ENCODE results near the gene PIGX.
"Not testable (repeated sequence)": the region's sequence is repeated elsewhere in the genome, so short reads cannot be mapped to it uniquely, and the experiment has no call there.

PIGX gene

GRCh38 chr3:196706327-196706726, 5.8 kb upstream of the PIGX start:
- DNase-seq, result no peak

DNA sequence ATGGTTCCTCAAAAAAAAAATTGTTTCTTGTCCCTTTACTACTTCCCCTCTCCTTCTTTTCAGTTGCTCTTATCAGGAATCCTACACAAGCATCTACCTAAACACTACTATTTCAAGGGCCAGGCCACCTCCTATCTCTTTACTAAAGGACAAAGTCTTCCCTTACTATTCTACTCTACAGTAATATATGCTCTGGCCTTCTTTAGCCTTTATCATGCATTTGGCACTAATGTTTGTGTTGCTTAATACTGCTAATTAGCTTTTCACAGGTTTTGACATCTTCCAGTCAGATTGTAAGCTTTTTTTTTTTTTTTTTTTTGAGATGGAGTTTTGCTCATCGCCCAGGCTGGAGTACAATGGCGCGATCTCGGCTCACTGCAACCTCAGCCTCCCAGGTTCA, 5.4 kb upstream of the PIGX start:
- no peak for DNase-seq

- no peak for DNase-seq
These were observed 4.6 kb upstream of the PIGX start for GRCh38 chr3:196707566-196707965.

DNA sequence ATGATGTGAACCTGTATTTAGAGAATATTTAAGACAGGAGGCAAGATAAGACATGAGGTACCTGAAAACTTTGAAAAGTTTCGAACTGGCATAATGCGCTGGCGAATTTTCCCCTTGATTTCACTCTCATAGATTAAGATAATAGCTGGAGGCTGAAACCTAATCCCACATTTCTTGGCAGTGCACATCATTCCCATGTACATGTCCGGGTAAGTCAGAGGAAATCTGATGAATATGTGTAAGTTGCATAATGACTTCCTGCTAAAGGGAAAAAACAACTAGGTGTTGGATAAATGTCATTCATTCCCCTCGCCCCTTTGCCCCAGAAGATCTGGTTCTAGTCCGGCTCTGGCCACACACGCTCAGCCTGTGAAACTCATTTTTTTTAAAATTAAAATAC, 3.7 kb upstream of the PIGX start:
- no peak for DNase-seq

GRCh38 chr3:196712514-196713413, 587 bp downstream of the PIGX start:
- DNase-seq, result peak in 8 of 14 donors; percentile 49 to 92 (median 68)

GRCh38 chr3:196717162-196717561, 5.0 kb downstream of the PIGX start:
- not testable (repeated sequence) for DNase-seq

DNA sequence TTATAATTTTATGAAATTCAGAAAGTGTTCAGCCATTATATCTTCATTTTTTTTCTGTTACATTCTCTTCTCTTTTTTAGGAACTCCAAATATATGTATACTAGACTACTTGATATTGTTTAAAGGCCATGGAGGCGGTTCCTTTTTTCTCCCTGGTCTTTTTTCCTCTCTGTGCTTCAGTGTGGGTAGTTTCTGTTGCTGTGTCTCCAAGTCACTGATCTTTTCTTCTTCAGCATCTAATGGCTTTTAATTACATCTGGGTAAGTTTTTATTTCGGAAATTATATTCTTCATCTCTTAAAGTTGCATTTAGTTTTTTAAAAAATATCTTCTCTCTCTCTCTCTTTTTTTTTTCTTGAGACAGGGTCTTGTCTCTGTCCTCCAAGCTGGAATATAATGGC, 8.9 kb downstream of the PIGX start:
- no peak for DNase-seq

DNA sequence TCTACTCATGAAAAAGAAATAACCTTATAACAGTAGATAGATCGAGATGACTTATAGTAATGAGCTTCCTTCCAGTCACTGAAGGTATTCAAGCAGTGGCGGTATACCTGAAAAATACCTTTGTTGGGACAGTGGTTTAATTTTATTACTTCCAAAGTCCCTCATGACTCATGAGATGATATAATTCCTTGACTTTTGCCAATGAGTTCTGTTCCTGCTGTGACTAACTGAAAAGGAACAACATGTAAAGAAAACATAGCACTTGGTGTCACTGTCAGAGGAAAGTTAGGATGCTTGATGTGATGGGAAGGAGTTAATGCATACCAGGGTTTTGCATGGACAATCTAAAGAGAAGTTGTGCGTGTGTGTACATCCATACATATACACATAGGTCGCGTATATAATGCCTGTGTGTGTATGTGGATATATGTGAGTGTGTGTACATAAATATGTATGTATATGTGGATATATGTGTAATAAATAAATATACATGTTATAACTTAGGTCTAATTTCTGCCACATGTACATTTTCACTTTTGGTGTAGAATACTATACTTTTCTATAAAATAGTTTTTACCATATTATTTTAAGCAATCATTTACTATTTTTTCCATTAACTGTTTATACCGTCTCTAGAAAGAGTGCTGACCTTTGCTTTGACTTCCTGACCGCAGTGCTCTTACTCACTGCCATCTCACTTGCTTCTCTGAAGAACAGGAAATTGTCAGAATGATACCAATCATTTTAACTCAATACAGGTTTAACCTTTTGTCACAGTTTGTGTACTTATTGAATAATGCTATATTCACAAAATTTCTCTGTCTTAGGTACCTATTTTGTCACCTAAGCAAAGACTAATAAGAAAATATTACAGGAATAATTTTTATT, 14.9 kb downstream of the PIGX start:
- no peak for DNase-seq

DNA sequence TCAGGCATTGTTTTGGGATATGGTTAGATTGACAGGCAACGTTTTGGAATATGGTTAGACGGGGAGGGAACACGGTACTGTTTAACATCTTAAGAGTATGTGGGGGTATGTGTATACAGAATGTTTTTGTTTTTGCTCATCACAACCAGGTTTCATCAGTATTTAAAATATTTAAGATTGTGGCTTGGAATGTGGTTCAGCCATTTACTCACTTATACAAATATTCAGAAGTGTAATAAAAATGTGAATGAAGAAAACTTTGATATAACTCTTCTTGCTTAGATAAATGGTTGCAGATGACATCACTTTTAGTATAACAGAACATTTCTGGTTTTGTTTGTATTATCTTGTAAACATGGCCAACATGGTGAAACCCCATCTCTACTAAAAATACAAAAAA, 23.6 kb downstream of the PIGX start:
- no peak for DNase-seq

DNA sequence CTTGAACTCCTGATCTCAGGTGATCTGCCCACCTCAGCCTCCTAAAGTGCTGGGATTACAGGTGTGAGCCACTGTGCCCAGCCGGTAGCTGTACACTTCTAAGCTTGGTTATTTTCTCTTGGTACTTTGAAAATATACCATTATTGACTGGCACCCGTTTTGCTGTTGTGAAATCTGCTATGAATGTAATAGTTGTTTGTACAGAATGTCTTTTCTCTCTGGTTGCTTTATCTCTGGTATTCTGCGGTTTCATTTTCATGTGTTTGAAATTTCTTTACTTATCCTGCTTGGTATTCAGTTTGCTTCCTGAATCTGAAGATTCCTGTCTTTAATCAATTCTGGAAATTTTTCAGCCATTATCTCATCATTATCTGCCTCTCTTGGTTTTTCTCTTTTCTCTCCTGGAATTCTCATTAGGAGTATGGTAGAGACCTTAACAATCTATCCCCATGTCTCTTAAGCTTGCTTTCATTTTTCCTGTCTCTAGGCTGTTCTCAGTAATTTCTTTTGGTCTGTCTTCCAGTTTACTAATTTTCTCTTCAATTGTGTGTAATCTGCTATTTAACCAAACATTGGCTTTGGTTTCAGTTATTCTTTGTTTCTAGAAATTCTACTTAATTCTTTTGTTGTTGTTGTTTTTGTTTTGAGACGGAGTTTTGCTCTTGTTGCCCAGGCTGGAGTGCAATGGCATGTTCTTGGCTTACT, 24.6 kb downstream of the PIGX start:
- no peak for DNase-seq

DNA sequence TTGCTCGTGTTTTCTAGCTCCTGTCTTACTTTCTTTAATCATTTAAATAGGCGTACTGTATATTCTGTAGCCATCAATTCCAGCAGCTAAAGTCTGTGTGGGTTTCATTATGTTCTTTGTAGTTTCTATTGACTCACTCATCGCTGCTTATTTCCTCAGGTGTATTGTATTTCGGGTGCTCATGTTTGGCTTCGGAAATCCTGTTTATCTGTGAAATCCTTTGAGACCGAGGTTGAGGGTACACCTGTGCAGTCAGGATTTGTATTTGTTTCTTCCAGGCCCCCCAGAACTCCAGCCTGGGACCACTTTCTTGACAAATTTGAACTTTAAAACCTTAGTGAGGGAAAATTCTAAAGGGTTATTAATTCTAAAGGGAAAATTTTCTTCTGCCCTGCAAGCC, 25.5 kb downstream of the PIGX start:
- no peak for DNase-seq

DNA sequence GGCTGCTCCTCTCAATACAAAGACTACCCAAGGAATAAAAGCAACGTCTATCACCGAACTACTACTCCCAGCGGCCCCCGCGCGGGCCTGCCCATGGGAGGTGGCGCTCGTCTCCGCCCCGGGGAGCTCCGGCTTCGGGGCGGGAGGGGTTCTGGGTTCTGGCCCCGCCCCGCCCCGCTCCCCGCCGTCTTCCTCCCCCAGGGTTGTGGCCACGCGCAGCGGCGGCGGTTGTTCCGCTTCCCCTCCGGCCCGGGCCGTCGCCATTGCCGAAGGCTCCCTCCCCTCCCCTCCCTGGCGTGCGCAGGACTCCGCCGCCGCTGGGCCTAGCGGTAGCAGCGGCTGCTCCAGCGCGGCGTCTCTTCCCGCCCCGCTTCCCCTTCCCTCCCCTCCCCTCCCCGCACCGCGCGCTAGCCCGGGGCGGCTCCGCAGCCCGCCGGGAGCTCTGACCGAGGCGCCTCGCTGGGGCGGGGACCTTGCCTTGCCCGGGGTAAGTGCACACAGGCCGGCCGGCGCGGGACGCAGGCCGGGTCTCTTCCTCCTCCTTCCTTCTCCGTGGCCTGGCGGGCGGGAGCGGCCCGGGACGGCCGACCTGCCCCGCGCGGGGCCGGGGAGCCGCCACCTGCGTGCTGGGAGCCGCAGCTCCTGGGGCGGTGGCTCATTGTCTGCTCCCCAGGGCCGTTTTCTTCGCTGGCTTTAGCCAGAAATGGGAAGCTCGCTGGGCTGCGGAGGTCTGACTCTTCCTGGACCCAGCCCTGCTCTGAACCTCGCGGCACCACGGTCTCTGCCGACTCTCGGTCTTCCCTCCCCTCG, 27.7 kb downstream of the PIGX start, which contains the start of gene PAK2:
PAK2 (plus strand) TSS at position 187 of the 810 bp plus-strand sequence. CDS start 42,790 bp downstream, outside the sequence.
- DNase-seq, result peak; percentile 35 to 96 (median 89)

- peak in 3 of 14 donors; percentile 39 to 60 (median 57) for DNase-seq
These were observed 28.5 kb downstream of the PIGX start for GRCh38 chr3:196740481-196741248.

DNA sequence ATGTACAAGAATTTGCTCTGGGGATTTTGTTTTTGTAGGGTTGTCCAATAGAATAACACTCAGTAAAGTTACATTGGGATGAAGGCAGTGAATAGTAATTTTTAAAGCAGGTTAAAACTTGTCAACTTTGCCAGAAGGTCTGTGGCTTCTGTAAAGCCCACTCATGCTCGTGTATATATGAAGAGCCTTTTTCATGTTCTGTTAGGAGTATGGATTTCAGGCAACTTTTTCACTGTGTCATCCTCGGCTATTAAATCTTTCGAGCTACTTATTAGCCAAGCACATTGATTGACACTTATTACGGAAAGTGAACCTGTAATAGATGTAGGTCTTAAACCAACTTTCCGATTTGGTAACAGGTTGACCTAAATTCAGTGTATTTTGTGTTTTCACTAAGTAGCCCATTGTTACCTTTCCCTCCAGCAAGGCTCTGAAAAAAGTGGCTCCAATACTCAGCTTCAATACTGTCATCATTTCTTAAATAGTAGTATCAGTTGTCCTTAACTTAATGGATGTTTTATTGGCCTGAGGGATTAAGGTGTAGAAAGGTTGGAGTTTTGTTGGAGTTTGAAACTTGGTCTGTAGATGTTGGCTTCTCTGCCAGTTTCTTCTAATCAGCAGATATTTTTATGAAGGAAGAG, 29.2 kb downstream of the PIGX start:
- DNase-seq, result no peak

GRCh38 chr3:196743569-196743968, 31.4 kb downstream of the PIGX start:
- not testable (repeated sequence) for DNase-seq

- DNase-seq, result no peak
These were observed 36.9 kb downstream of the PIGX start for GRCh38 chr3:196749125-196749524.

GRCh38 chr3:196753201-196753600, 41.0 kb downstream of the PIGX start:
- DNase-seq, result no peak

DNA sequence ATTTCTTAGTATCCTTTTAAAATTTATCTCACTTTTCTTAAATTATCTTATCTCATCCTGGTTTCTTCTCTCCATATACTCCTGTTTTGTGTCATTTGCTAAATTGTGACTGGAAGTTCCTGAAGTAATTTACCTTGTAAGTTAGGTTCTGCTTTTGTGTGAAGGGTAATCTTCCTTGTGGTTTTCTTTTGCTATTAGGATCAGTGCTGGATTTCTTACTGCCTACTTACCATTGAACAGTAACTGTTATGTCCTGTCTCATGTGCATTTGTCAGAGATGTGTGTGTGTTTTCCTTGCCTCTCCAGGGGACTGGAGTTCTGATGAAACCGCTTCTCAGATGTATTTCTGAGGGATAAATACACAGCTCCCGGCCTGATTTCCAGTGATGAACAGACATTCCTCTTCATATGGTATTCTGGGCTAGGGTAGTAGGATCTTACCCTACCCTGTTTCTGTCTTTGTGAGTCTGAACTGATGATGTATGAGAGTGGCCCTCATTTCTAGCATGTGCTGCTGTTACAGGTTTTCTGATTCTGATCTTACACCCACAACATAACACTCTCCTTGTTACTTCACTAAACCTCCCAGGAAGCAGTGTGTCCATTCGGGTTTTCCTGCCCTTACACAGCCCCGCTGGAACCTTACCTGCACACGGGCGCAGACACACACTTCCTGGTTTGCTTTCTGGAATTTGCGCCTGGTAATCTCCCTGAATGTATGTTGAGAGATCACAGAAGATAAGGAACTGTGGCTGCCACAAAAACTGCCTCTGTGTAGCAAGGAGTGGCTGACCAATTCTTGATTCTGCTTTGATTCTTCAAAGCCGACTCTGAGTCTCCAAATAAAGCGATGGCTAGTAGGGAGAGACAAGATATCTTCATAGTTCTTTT, 42.2 kb downstream of the PIGX start:
- no peak for DNase-seq

GRCh38 chr3:196756732-196757131, 44.6 kb downstream of the PIGX start:
- DNase-seq, result no peak

Measured in C1 segment of cervical spinal cord (tissue), 14 donors.